ENCODE measurements around the gene ELMO1.

Gene ELMO1

DNA sequence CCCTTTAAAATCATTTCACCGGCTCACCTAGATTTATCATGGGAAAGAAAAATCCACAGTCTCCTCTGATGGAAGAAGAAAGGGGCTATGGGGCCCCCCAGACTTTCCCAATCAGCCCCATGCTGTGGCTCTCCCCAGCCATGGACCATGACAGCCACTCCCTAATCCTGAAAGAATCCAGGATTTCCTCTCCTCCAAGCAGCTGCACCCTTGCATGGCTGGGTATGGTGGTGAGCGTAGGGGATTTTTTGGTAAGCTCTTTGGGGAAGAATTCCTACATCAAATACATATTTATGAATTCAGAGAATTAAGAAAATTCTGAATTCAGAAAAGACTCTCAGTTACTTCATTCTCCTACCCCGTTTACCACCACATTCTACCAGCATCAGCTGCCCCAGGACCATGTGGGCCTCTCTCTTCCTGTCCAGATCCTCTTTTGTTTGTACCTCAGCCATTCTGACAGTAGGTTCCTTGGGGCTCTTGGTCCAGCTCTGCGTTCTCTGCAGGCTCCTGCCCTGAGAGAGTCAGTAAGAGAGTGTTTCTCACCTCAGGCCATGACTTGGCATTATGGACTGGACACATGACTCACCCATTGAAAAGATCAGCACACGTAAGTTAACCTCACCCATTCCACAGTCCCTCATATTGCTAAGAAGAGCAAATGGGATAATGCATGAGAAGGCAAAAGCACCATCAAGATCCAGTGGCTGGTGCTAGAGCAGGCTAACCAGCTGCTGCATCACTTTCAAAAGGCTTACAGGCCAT, 337.8 kb downstream of the ELMO1 start:
- DNase-seq = no peak

DNA sequence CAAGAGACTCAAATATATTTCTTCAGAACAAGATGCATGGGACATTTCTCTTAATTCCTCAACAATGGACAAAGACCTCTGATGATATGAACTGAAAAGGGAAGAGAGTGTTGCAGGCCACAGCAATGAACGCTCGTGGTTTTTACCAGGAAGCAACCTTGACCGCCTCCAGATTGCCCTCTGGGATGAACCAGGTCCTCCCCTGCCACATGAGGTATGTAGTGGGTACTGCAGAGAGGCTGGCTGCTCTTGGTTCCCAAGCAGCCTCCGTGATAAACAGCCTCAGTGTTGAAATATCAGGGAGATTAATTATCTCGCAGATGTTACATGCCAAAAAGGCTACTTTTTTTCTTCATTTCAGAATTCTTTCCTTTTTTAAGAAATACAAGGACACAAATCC, 338.8 kb downstream of the ELMO1 start:
- no peak for DNase-seq

DNA sequence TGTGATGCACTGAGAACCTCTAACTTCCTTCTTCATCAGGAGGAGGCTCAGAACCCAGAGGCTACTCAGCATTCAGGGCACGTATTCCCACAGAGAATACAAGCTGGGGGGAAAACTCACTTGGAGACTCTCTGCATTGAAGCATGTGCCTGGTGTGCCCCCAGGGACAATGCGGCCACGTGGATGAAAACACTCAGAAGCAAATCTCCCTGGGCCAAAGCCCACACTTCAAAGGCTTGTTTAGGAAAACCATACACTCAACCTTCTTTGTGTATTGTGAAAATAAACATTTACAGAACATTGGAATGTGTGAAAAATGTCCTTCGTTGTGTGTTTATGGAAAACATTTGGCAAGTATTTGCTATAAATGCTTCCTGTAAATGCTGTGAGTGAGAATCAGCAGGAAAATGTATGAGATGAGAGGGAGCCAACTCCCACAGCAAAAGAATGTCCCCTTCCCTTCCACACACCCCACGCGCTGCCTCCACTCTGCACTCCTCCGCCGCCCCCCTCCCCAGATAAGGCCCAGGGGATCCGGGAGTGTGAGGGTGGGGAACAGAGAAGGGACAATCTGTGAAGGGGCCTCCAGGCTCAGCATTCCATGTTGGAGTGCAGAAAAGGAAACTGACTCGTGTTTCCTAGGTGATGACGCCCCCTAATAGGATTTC, 339.5 kb downstream of the ELMO1 start:
- DNase-seq = no peak

DNA sequence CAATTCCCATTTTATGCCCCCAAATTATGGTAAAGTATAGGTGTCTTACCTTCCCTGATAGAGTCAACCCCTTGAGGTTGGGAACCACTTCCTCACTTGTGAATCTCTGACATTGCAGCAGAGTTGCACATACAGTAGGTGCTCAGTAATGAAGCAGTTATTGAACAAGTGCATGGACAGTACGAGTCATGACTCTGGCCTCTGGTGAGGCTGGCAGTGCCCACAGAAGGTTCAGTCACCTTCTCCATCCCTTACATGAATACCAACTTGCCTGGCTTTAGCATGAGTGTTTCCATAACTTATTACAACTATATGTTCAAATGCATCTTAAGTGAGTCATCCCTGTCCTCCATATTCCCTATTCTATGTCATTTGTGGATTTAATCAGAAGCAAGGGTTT, 340.0 kb downstream of the ELMO1 start:
- no peak for DNase-seq

DNA sequence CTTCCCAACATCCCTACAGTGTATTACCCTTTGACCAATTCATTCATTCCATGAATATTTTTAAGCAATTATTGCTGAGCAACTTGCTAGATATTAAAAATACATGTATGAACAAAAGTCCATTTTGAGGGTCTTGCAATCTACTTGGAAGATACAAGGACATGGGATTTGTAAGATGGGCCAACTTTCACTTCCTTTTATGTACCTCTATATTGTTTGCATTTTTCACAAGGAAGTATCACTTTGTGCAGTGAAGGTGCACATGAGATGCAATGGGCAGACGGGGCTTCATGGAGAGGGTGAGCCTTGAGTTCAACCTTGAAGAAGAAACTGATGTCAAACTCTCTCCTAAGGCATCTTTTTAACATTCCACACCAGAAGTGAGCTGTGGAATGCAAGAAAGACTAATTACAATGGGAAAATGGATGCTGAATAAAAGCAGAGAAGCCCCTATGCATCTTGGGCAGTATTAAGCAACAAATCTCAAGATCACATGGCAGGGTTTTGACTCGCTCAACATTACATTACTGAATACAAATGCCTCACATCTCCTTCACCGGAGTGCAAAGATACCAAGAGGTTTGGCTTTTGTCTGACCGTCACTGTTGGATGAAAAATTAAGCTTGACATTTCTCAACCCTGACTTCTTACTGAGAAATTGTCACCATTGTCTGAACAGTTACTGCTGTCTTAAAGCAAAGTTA, 341.5 kb downstream of the ELMO1 start:
- DNase-seq = no peak

DNA sequence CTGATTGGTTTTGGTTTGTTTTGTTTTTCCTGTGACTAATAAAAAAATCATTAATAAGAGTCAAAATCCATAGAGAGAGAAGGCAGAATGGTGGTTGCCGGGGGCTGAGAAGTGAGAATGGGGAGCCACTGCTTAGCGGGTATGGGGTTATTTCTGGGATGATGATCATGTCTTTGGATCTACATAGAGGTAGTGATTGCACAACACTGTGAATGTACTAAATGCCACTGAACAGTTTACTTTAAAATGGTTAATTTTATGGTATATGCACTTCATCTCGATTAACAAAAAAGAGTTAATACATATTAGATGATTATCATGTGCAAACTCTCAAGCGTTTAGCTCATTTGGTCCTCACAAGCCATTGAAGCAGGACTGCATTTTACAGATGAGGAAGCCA, 342.9 kb downstream of the ELMO1 start:
- DNase-seq = no peak

DNA sequence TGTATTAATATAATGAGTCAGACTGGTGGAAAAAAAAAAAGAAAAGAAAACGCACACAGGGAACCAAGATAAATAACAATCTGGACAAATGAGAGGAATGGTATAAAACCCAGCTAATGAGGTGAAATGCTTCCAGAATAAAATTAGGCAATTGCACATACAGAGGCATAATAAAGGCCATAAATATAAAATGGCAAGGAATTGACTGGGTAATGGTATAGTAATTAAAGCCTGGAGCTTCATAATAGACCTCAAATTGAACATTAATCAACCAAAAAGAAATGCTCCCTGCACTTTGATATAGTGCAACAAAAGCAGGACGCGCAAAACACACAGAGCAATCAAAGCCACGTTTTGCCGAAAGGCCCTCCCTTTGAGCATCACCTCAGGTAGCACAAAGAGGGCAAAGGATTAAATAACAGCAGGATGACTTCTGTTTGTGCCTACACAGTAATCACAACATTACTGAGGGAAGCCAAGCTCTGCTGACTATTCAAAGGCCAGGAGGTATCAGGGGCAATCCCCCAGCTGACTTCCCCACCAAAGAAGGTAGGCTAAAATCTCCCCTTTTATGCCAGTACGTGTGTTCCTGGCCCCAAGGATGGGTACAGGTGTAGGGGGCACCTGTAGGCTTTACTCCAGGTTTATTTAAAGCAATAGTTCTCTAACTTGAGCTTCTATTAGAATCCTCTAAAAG, 343.7 kb downstream of the ELMO1 start:
- peak; percentile 87 for DNase-seq

DNA sequence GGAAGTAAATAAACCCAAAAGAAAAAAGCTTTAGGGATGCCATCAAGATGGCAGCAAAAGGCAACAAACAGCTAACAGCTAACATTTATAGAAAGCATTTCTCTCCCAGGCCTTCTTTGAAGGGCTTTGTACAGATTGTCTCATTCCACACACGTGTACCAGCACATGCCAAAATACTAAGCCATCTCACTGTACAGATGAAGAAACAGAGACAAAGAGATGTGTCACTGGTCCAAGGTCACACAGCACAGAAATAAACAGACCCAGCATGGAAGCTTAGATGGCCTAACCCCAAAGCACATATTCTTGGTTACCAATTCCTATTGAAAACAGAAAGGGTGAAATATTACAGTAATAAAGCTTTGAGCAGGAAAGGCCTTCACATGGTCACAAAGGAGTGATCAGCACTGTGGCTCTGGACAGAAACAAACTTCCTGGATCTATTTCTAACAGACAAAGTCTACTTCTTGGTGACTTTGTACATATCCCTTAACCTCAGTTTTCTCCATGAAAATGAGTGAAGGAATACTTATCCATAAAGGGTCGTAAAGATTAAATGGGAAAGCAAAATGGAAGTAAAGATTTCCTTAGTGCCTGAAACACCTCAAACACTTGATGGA, 346.0 kb downstream of the ELMO1 start:
- no peak for DNase-seq

DNA sequence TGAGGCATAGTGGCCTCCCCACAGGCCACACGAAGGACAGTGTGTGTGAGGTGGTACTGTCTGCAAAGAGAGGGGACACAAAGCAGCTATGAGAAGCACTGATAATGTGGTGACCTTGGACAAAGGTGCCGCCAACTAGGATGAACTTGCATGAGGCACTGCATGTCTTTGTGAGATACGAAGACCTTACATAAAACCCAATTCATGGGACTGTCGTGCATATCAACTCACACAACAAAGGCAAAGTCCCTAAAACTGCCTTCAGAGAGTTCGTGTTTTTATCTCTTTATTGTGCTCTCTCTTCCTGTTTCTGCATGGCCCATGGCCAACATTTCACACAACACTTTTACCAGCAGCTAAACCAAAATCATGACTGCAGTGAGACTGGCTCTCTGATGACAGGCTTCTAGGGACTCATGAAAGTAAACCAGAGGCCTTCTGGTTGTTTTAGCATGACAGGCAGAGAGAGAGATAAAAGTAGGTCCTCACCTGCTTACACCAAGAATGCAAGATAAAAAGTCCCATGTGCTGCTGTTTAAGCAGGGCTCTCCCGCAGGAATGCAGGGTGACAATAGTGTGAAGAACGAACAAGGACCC, 347.8 kb downstream of the ELMO1 start:
- no peak for DNase-seq

DNA sequence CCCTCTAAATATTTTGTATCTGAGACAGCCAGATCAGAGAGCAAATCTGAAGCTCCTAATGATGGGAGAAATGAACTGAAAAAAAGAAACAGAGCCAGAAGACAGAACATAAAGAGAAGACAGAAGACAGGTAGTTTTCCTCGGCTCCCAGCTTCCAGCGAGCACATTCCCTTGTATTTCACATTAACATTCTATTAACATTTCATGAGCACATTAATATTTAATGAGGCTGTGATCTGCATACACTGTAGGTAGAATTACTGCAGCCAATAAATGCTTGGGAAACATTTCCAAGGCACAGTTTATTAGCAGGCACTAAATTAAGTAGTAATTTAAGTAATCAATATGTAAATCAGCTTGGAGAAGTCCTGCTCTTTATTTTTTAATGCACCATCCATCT, 349.9 kb downstream of the ELMO1 start:
- DNase-seq = no peak

DNA sequence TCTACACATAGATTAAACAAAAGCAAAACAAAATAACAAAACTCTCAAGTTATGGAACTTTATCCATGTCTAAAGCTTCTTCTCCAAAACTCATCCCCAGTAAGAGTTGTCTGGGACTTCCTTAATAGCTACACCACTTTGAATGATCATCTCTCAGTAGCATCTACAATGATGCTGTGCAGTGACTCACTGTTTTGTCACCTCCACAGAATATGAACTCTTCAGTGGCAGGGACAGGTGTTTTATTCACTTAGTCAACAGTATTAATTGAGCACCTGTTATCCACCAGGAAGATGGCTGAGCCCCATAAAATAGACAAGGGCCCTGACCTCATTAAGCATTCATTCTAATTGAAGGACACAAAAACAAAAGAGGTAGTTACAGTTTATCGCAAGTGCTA, 350.7 kb downstream of the ELMO1 start:
- no peak for DNase-seq

DNA sequence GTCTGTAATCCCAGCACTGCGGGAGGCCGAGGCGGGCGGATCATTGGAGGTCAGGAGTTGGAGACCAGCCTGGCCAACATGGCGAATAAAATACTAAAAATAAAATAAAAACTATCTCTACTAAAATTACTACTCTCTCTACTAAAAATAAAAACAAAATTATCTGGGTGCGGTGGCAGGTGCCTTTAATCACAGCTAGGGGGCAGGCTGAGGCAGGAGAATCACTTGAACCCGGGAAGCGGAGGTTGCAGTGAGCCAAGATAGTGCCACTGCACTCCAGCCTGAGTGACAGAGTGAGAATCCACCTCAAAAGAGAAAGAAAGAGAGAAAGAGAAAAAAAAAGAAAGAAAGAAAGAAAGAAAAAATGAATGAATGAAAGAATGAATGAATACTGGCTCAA, 351.4 kb downstream of the ELMO1 start:
- no peak for DNase-seq

DNA sequence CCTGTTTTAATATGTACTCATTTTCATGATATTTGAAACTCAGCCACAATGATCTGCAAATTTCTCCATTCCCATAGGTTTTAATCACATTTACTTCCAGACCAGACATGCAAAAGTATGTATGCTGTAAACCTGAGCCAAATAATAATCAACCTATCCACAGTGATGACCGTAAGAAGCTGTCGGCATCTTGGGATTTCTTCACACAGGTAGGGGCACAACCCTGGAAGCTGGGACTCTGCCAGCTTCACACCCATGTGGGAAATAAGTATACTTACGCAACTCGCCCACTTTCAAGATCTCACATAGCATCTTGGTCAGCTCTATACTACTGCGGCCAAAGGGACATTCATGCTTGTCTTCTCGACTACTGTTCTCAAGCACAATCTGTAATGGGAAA, 352.3 kb downstream of the ELMO1 start:
- DNase-seq = no peak

DNA sequence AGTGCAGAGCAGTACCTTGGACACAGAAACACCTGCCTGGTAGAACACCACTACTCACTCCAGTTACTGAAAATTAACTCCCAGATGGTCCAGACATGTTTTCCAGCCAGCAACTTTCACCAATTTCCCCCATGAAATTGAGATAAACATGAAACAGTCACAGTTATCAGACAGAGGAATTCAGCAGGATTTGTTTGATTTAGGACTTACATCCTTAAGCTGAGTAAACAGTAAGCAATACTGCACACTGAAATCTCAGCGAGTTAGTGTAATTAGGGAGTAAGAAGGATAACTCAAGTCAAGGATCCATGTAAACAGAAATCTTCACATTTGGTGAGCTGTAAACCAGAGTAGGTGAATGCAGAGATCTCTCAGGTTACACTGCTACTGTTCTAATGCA, 353.5 kb downstream of the ELMO1 start:
- no peak for DNase-seq

DNA sequence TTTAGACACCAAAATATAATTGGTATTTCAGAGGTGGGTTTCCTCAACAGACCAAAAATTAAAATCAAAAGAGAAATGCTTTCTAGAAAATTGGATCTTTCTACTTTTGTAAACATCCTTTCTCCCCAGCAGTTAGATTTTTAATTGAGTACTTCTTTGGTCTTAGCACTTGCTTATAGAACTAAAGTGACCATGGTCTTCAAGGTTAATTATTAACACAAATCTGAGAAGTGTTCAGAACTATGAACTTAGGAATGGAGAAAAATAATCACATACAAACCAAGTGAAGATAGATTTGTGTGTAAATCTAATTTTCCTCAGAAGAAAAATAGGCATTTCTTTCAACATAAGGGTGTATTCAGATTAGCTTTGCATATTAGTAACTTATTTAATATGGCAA, 355.4 kb downstream of the ELMO1 start:
- no peak for DNase-seq

DNA sequence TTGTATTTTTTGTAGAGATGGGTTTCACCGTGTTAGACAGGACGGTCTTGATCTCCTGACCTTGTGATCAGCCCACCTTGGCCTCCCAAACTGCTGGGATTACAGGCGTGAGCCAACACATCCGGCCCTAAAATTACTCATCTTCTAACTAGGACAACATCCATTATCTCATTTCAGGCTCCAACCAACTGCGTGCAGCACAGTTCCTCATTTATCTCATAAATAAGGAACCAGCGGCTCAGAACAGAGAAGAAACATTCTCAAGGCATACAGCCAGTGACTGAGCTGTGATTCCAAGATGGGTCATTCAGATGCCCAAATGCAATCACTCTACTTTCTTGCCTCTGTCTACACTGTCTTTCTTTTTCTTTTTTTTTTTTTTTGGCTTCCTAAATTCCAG, 356.1 kb downstream of the ELMO1 start:
- DNase-seq = no peak

DNA sequence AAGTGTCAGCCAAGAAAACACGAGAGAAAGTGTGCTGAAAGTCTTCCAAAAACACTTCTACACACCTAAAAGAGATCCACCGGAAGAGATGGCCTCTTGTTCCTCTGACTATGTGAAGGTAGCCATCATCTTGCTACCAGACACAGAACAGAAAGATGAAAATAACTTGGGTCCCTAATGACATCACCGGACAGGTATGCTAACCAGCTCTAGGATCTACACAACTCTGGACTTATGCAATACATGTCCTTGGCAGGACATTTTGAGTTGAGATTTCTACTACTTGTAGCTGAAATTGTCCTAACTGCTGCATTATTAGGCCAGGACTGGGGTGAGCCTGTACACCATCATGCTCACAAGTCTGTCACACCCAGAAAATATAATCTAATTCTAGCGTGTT, 358.7 kb downstream of the ELMO1 start:
- DNase-seq = no peak

DNA sequence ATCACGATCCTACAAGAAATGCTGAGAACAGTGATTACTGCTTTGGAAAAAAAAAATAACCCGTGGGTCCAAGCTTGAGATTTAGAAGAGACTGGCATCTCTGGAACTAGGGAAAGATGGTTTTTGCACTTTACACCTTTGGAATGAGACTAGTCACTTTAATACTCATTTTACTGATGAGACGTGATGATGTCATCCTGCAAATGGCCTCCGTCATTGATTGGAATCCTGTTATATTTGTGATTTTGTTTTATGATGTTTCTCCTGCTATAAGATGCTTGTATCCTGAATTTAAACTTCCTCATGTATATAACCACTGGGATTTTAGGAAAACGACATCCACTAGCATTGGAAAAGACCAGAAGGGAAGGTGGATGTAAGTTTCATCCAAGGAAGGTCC, 363.1 kb downstream of the ELMO1 start:
- DNase-seq = no peak

DNA sequence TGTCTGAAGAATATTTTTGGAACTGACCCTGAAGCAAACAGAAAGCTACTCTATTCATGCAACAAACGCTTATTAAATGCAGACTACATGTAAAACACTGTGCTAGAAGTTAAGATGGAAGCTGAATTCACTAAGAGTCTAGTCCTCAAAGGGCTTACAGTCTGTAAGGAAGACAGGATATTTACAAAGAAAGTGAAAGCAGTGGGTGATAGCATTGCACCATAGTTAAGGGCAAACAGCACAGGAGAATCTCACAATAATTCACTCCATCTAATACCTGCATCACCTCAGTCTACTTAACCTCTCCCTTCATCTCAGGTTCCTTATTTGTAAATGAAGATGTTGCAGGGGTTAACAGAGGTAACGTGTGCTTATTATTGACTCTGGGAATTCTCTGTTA, 364.4 kb downstream of the ELMO1 start:
- DNase-seq = no peak

DNA sequence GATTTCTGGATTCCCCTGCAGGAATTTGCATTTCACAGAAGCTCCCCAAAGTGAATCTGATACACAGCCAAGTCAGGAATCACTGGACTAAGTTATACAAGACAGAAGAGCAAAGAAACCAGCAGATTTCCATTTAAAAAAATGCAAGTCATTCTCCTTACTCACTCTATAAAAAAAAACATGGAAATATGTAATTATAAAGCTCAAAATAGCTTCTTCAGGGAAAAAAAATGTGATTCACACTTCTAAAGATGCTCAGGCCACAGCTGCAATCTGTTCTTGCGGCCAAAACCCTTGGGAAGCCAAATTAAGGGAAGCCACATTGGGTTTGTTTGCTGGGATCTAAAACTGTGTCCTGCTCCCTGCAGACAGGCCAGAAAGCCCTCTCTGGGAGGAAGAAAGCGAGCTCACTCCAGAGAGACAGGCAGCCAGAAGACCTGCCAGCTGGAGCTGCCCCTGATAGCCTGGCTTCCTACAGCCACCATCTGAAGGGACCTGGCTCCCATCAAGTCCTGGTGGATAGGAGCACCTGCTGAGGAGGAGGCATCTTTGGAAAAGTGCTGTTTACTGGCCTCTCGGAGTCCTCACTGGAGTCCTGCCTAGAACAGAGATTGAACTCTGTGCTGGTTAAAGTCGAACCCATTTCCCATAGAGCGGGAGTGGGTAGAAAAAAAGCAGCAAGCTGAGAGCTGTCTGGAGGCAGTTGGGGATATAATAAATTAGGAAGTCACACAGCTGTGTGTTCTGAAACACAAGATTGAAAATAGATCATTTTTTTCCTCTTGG, 365.2 kb downstream of the ELMO1 start:
- no peak for DNase-seq

DNA sequence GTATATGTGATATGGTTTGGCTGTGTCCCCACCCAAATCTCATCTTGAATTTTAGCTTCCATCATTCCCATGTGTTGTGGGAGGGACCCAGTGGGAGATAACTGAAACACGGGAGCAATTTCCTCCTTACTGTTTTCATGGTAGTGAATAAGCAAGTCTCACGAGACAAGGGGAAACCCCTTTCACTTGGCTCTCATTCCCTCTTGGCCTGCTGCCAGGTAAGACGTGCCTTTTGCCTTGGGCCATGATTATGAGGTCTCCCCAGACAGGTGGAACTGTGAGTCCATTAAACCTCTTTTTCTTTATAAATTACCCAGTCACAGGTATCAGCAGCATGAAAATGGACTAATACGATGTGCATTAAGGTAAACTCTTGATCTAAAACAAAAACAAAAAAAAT, 367.2 kb downstream of the ELMO1 start:
- peak; percentile 19 for DNase-seq

DNA sequence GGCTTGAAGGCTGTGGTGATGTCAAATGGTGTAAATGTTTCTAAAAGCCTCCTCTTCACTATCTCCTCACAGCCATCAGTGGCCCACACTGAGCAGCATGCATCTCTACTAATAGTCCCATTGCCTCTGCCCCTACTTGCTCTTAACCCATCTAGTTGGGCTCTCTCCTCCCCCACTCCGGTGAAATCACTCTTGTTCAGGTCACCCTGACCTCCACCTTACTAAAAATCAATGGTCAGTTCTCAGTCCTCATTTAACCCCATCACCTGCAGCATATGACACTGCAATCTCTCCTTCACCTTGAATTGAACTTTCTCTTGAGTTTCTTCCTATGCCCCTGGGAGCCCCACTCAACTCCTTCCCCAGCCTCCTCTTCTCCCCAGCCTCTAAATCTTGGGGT, 369.2 kb downstream of the ELMO1 start:
- DNase-seq = no peak

Data from NCI-H2081 treated with DMSO at 0.1 percent for 48 hours (cell line).